NCI-H226 (cell line): ENCODE measurements around the gene ATP5PD.
"Not testable (repeated sequence)": the region's sequence is repeated elsewhere in the genome, so short reads cannot be mapped to it uniquely, and the experiment has no call there.

ENCODE experiments used
- DNase-seq: peaks from one replicate; pipeline ENCODE4 v3.0.0-alpha.2; 2015

The ATP5PD gene

DNA sequence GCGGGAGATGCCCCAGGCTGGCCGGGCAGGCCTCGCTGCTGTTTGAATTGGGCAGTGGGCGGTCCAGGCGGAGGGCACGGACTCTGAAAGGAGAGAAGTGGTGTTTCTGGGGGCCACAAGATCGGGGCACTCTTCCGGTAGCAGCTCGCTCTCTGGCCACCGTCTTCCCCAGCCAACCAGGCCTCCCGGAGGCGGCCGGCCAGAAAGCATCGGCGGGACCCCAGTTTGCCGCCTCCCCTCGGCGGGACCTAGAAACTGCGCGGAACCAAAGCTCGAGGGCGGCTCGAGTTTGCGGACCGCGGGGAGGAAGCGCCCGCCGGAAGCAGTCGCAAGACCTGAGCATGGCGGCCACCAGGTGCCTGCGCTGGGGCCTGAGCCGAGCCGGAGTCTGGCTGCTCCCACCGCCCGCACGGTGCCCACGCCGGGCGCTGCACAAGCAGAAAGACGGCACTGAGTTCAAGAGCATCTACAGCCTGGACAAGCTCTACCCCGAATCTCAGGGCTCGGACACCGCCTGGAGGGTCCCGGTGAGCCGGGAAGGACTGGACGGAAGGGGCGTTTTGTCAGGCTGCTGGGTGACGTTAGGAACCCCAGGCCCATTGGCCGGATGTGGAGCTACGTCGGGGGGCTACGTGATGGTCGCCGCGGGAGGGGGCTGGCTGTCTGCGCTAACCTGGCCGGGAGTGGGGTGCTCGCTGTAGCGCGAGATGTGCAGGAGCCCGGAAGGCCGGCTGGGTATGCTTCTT, 34.2 kb downstream of the ATP5PD start, which contains the start of gene MRPL58:
TSS of gene MRPL58 (plus strand) at position 325 of the 746 bp plus-strand sequence. CDS start at position 342, 17 bp downstream.
- peak; percentile 80 for DNase-seq

DNA sequence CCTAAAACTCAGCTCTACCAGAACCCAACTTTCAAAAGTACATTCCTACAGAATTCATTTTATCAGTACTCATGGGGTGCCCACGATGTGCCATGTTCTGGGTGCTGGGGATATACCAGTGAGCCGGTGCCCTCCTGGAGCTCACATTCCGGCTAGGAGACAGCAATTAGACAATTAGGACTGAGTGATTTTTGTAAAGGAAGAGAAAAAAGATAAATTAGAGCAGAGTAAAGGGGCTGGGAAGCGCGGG, 34.7 kb downstream of the ATP5PD start:
- DNase-seq, result no peak

DNA sequence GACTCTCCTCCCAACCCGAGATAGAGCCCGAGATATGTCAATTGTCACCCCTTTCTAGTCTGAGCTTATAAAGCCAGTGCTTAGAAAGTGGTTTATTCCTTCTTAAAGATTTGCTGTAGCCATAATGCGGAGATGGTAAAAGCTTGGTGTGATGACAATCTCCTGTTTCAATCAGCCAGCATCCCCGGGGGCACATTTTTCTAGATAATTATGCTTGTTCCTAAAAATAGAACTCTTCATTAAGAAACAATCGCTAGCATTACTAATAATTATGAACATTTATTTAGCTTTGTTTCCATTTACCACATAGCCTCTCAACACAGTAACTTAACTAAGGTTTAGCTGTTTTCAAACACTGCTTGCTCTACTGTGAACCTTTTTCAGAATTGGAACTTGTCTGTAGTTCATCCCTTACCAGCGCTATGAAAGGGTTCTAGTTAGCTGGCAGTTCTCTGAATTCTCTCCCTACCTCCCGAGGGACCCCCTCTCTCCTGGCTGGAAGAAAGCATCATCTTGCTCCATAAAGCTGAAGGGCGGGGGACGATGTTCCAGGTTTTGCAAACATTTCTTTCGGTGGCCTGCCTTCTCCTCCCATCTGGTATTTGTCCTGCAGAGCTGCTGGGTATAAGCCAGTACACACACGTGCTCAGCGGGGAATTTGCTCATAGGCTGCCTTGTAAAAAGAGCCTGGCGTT, 35.2 kb downstream of the ATP5PD start:
- DNase-seq, result no peak

DNA sequence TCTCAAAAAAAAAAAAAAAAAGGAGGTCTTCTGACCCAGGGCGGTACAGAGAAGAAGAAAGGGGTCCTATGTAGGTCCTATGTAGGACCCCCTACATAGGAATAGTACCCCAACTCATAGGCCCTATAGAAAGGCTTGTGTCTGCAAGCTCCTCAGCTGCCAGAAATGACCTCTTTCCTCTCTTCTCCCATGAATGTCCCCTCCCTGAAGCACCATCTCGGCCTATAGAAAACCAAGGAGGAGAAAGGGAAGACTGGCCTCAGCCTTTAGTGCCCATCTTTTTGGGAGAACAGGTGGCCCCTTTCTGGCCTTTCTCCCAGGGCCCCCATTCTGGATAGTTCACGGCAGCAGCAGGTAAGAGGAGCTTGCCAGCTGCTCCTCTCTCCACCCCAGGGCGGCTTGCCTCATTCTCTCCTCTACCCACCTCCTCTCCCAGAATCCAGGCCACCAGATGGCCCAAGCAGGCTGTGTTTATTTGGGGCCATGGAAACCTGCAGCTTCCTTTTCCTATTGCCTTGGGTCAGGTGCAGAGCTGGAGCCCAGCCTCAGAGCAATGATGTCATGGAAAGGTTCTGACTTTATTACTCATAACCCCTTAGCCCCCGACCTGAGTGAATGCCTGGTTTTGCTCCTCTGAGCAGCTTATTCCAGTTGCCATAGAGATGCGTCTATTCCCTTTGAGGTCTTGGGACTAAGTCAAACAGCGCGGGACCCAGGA, 35.9 kb downstream of the ATP5PD start:
- peak; percentile 69 for DNase-seq

DNA sequence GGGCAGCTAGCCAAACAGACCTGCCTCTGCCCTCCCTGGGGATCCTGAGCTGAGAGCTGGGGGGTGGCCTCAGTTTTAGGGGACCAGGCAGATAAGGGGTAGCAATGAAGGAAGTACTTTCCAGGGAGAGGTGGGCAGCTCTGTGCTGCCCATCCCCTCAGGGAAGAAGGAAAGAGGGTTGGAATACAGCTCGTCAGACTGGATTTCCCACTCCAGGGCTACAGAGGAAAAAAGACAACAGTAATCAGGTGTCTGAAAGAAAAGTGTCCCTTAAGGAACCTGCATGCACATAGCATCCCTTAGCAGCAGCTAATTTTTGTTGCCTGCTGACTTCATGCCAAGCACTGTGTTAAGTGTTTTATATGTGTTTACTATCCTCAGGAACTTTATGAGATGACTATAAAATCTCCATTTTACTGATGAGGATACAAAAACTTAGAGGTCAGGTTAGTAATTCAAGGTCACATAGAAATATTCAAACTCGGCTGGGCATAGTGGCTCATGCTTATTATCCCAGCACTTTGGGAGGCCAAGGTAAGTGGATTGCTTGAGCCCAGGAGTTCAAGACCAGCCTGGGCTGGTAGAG, 37.5 kb downstream of the ATP5PD start:
- DNase-seq, result no peak

DNA sequence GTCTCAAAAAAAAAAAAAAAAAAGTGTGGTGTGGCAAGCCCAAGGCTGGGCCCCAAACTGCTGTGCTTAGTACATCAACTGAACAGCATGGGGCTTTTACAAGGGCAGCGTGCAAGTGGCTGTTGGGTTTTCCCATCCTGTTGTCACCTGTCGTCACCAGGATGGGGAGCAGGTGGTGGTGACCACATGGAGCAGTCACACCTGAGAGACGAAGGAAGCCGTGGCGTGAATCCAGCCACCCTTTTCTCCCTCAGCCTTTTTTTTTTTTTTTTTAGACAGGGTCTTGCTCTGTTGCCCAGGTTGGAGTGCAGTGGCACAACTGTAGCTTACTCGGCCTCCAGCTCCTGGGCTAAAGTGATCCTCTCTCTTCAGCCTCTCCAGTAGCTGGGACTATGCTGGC, 38.4 kb downstream of the ATP5PD start:
- DNase-seq, result no peak

DNA sequence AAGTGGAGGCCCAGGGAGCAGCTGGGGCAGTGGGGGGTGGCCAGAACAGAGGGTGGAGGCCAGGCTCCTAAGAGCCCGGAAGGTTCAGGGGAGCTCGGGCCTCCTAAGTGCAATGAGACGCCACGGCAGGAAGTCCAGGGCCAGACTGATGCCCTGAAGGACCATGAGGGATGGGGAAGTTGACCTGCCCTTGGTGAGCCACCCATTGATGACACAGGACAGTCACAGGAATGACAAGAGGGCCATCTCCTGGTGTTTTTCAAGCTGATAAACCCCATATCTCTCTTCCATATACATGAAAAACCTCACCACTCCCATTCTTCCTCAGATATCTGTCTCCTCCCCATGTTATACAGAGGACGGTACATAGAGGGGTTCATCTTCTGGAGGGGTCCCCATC, 40.1 kb downstream of the ATP5PD start:
- DNase-seq, result no peak

DNA sequence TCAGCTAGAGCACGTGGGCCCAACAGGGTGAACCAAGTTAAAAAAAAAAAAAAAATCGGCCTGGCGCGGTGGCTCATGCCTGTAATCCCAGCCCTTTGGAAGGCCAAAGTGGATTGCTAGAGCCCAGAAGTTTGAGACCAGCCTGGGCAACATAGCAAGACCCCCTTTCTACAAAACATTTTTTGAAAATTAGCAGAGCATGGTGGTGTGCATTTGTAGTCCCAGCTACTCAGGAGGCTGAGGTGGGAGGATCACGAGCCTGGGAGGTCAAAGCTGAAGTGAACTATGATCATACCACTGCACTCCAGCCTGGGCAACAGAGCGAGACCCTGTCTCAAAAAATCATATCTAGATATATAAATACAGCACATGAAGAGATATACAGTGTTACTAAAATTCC, 40.7 kb downstream of the ATP5PD start:
- DNase-seq, result not testable (repeated sequence)

DNA sequence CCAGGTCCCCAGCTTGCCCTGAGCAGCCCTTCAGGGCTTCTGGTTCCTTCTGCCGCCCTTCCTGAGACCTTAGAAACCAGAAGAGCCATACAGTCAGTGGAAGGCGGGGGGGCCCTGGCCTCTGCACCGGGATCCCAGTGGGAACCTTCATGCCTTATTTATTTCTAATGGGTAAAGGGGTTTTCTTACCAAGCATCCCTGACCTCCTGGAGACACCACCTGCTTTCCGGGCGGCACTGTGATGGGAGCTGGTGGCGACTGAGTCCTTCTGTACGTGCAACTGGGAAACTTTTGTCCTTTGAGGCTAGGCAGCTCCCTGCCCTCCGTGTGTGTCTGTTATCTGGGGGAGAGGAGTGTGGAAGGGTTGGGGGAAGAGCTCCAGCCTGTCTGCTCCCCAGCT, 41.5 kb downstream of the ATP5PD start:
- DNase-seq, result no peak

DNA sequence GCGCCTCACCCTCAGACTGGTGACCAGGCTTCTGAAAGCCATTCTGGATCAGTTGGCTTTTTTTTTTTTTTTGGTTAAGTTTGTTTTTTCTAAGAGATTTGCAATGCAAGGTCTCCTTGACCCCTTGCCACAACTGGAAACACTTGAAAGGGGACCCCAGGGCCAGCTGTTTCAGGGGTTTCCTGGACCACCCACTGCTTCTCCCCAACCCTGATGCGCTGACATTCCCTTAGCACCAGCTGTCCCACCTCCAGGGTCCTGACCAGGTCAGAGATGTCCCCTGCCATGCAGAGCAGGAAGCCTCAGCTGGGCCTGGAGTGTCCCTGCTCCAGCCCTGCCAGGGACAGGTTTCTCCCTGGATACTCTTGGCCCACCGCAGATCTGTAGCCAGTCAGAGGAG, 42.4 kb downstream of the ATP5PD start:
- DNase-seq, result no peak

DNA sequence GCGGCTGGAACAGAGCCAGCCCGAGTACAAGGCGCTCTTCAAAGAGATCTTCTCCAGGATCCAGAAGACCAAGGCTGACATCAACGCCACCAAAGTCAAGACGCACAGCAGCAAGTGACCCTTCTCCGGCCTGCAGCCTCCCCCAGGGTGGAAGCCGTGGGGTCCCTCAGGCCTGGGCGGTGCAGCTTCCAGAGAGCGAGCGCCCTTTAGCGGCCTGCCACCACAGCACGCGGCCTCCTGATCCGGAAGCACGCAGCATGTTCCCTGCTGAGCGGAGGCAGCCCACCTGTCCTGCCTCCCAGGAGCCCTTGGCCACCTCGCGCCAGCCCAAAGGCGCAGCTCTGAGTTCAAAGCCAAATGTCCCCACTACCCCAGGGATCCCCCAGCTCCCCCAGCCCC, 42.8 kb downstream of the ATP5PD start:
- no peak for DNase-seq

DNA sequence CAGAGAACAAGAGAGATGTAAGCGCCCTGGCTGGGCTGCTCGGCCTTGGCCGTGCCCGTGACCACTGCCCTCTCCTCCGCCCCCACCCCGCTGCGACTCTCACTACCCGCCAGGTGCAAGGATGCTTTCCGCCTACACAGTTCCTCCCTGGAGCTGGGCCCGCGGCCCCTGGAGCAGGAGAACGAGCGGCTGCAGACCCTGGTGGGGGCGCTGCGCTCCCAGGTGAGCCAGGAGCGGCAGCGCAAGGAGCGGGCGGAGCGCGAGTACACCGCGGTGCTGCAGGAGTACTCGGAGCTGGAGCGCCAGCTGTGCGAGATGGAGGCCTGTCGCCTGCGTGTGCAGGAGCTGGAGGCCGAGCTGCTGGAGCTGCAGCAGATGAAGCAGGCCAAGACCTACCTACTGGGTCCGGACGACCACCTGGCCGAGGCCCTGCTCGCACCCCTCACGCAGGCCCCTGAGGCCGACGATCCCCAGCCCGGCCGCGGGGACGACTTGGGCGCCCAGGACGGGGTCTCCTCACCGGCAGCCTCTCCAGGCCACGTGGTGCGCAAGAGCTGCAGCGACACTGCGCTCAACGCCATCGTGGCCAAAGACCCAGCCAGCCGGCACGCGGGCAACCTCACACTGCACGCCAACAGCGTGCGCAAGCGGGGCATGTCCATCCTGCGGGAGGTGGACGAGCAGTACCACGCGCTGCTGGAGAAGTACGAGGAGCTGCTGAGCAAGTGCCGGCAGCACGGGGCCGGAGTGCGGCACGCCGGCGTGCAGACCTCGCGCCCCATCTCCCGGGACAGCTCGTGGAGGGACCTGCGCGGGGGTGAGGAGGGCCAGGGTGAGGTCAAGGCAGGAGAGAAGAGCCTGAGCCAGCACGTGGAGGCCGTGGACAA, 43.5 kb downstream of the ATP5PD start:
- no peak for DNase-seq

DNA sequence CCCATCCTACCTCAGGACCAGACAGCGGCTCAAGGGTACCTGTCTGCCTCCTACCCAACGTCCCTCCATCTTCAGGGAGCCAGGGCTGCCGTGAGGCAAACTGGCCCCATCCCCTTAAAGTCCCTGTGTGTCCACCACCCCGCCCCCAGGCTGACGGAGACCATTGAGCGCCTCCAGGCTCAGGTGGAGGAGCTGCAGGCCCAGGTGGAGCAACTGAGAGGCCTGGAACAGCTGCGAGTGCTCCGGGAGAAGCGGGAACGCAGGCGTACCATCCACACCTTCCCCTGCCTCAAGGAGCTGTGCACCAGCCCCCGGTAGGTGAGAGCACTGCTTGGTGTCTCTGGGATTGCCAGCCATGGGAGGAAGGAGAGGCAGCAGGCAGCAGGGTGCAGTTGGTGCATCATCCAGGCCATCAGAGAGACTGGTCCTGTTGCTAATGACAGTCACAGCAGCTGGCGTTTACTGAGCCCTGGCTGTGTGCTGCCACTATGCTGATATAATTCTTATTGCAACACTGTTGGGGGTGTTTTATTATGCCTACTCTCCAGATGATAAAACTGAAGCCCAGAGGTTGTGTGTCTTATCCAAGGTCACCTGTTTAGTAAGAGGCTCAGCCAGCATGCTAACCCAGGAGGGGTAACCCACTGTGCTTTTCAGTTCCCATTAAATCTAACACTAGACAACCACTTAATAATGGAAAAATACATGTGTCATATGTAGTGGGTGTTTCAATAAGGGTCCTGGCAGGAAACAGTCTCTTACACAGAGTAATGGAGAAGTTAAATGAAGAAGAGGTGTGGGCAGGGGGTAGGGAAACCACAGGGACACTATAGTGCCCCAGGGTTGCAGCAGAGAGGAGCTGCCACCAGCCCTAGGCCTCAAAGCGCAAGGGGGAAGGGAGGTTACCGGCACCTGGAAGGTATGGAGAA, 44.6 kb downstream of the ATP5PD start:
- DNase-seq, result no peak

DNA sequence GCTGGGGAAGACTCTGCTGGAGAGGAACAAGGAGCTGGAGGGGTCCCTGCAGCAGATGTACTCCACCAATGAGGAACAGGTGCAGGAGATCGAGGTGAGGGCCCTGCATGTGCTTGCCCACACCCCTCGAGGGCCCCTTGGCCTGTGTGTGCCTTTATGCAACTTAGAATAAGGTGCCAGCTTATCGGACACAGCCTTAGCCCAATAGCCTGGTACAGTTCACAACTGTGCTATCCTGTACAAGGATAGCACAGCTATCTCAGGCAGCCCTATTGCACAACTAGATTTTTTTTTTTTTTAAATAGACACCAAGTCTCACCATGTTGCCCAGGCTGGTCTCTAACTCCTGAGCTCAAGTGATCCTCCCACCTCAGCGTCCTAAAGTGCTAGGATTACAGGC, 47.2 kb downstream of the ATP5PD start:
- no peak for DNase-seq

DNA sequence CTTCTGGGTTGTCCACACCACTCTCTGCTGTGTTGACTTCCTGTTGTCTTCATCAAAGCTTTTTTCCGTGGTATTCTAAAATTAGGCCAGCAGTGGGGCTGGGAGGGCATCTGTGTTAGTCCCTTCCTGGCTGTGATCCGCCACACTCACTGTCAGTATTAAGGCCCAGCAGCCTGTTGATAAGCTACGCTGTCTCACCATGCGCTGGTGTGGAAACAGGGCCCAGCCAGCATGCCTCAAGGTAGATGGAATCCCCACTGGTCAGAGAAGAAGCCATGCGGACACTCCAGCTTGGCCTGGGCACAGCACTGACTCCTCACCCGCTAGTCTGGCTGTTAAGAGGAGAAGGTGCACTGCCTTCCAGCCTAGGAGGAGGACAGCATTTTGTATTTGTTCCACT, 48.0 kb downstream of the ATP5PD start:
- DNase-seq, result no peak

DNA sequence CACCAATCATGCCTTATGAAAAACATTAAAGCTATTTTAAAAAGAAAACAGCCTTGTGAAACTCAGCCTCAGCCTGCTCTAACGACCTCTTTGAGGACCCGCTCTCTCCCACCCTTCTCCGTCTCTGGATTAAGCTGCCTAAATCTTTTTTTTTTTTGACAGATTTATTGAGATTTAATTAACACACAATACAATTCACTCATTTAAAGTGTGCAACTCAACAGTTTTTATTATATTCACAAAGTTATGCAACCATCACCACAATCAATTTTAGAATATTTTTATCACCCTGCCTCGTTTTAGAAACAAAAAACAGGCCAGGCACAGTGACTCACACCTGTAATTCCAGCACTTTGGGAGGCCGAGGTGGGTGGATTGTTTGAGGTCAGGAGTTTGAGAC, 50.9 kb downstream of the ATP5PD start:
- DNase-seq, result no peak

DNA sequence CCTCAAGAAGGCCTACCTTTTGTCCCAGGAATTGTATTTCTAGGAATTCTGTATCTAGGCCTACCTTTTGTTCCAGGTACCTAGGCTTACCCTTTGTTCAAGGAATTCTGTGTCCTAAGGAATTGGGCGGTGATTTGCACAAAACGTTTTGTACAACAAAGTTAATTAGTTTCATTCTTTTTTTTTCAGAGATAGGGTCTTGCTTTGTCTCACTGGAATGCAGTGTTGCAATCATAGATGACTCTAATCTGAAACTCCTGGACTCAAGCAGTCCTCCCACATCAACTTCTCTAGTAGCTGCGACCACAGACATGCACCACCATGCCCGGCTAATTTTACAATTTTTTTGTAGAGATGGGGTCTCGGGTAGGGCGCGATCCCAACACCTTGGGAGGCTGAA, 52.3 kb downstream of the ATP5PD start:
- DNase-seq, result peak; percentile 78

DNA sequence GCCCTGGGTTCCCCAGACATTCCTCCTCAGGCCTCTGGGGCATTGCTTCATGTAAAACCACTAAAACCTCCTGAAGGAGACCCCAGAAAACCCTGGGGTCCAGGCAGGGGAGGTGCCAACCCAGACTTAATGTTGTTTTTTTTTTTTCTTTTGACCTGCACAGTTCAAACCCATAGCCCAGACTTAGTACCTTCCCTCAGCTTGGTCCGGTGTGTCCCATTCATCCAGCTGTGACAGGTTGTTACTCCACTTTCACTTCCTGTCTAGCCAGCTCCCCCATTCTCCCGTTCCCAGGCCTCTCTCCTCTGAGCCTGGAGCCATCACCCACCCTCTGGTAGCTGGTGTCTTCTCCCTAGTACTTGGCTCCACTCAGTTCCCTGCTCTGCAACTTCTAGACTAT, 54.5 kb downstream of the ATP5PD start:
- DNase-seq, result no peak

DNA sequence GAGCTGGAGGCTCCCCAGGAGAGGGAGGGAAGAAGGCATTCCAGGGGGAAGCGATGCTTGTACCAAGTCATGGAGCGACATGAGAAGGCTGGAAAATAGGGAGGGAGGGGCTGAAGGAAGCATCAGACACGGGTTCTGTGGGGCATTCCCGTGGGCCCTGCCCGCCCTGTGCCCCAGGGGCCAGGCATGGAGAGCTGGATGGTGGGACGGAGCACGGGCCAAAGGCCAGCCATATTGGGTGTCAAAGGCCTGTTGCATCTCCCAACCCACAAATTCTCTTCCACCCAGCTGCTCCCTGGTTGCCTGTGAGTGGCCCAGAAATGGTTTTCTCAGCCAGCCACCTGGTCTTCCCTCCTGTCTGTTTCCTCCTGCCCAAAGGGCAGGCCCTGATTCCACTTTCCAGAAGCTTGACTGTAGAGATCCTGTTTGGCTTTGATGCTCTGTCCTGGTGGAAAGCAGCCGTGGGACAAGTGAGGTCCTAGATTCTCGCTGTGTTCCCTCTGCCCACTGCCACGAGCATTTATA, 56.1 kb downstream of the ATP5PD start:
- DNase-seq, result no peak
